BE2C (cell line): ENCODE data around the gene THRAP3.

ENCODE experiments used
- DNase-seq: peaks from one replicate; pipeline ENCODE4 v3.0.0-alpha.2; 2020
- H3K27me3 ChIP-seq: fragments of 250-450 bp; sonication (Bioruptor Pico); 2 replicates; pipeline ENCODE4 v1.5.1; 2020; ENCODE audit warnings: mild to moderate bottlenecking
- H3K36me3 ChIP-seq: fragments of 250-450 bp; sonication (Bioruptor Pico); 2 replicates; pipeline ENCODE4 v1.5.1; 2020; ENCODE audit warnings: mild to moderate bottlenecking
- H3K4me1 ChIP-seq: fragments of 250-450 bp; sonication (Bioruptor Pico); 2 replicates; pipeline ENCODE4 v1.5.1; 2020
- H3K4me3 ChIP-seq: 2 replicates; pipeline ENCODE4 v1.5.1; 2011; ENCODE audit warnings: low read depth, low read length
- H3K9me3 ChIP-seq: fragments of 250-450 bp; sonication (Bioruptor Pico); 2 replicates; pipeline ENCODE4 v1.5.1; 2020
- TF ChIP-seq, protein P1 (sequence below): IDR thresholded peaks from 2 replicates; pipeline ENCODE4 v1.5.1; 2012; ENCODE audit warnings: mild to moderate bottlenecking, low read depth, low read length

The THRAP3 gene

DNA sequence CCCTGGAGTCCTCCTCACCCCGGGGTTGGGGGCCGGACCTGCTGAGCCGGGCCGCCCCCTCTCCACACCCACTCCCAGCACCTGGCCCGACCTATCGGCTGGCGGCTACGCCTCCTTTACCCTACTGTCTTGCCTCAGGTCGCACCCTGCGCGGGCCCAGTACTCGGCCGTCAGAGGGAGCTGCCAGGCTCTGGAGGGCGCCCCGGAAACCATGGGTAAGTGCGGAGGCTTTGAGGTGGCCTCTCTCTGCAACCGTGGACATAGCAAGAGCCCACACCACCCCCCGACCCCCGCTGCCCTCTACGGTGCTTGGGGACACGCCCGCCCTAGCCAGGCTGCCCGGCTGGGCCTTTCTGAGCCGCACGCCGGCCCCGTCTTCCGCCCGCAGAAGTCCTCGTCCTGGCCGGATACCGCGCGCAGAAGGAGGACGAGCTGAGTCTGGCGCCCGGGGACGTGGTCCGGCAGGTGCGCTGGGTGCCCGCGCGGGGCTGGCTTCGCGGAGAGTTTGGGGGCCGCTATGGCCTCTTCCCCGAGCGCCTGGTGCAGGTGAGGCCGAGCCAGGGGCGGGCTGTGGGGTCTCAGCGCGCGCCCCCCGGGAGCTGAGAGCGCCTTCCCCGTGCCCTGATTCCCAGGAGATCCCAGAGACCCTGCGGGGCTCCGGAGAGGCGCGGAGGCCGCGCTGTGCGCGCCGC lies 82.1 kb downstream of the THRAP3 start, which contains the start of gene SH3D21:
TSS of gene SH3D21 (plus strand) at position 159 of the 692 bp plus-strand sequence. CDS start at position 212, 53 bp downstream.
- H3K9me3 ChIP-seq: no peaks in the 10 kb centered on the region
- peak; percentile 15 for DNase-seq
- H3K36me3 ChIP-seq: peaks cover 14% of the 10 kb centered on the region
- TF ChIP-seq, protein P1, sequence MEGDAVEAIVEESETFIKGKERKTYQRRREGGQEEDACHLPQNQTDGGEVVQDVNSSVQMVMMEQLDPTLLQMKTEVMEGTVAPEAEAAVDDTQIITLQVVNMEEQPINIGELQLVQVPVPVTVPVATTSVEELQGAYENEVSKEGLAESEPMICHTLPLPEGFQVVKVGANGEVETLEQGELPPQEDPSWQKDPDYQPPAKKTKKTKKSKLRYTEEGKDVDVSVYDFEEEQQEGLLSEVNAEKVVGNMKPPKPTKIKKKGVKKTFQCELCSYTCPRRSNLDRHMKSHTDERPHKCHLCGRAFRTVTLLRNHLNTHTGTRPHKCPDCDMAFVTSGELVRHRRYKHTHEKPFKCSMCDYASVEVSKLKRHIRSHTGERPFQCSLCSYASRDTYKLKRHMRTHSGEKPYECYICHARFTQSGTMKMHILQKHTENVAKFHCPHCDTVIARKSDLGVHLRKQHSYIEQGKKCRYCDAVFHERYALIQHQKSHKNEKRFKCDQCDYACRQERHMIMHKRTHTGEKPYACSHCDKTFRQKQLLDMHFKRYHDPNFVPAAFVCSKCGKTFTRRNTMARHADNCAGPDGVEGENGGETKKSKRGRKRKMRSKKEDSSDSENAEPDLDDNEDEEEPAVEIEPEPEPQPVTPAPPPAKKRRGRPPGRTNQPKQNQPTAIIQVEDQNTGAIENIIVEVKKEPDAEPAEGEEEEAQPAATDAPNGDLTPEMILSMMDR: no peak
- peak within 1 kb of the TSS; percentile 74 for H3K4me3 ChIP-seq
- H3K4me1 ChIP-seq: no peaks in the 10 kb centered on the region
- no peaks in the 10 kb centered on the region for H3K27me3 ChIP-seq

DNA sequence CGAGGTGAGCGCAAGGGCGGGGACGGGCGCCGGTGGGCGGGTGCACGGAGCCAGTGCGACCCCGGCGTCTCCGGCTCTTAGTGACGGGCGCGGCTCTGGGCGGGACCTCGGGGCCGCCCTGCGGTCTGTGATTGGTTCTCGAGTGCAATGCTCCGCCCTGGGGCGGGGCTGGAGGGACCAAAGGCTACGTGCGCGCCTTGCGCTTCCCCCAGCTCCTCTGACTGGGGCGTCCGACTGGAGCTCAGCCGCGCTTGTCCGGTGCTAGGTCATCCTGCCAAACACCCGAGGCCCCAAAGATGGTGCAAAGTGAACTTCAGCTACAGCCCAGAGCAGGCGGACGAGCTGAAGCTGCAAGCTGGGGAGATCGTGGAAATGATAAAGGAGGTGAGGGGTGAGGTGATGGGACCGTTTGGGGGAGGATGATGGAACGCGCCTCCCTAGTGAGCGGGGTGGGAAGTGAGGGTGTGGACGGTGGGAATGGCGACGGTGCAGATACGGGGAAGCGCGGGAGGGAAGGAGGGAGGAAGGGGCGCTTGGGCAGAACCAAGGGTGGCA lies 82.7 kb downstream of the THRAP3 start:
- Histone ChIP-seq H3K36me3 (peaks cover 8% of the 10 kb centered on the region), H3K4me3 (peak overlapping the region; percentile 74), H3K27me3 (no peaks in the 10 kb centered on the region), H3K9me3 (no peaks in the 10 kb centered on the region), H3K4me1 (no peaks in the 10 kb centered on the region)
- TF ChIP-seq, protein P1: no peak
- peak; percentile 90 for DNase-seq

DNA sequence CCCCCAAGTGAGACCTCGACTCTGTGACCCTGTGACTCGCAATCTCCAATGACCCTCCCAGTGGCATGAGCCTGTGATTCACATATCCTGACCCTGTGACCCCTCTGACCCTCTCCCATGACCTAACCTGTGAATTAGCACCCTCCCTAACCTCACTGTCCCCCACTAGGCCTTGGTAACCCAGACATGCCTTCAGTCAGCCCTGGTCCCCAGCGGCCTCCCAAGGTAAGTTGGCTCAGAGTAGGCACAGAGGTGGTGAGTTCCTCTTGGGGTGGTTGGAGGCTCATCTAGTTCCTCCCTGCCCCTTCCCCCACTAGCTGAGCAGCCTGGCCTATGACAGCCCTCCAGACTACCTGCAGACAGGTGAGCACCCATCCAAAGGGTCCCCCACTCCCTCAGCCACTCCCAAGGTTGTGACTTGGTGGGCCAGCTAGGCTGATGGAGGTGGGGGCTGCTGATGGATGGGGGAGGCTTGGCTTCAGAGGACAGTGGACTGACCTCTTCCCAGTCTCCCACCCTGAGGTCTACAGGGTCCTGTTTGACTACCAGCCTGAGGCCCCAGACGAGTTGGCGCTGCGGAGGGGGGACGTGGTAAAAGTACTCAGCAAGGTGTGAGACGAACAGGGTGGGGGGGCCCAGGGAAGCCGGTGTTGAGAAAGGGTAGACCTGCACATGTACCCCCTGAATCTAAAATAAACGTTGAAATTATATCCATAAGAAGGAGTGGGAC lies 83.5 kb downstream of the THRAP3 start:
- no peak for DNase-seq
- peaks cover under 1% of the 10 kb centered on the region; the same call in 1 of the 2 replicates for H3K36me3 ChIP-seq
- TF ChIP-seq, protein P1: no peak
- peak overlapping the region; percentile 74 for H3K4me3 ChIP-seq
- H3K4me1 ChIP-seq: no peaks in the 10 kb centered on the region
- no peaks in the 10 kb centered on the region for H3K27me3 ChIP-seq
- no peaks in the 10 kb centered on the region for H3K9me3 ChIP-seq

DNA sequence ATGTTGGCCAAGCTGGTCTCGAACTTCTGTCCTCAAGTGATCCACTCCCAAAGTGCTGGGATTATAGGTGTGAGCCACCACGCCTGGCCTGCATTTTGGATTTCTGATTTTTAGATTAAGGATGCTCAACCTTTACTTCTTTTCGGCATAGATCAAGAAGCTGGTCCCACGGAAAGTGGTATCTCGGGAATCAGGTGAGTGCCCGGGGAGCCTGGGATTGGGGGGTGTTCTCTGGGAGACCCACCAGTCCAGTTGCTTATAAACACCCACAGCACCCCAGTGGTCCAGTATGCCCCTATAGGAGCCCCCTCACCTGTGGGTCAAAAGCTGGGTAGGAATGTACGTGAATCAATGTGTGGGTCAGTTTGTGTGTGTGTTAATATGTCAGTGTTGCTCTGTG lies 85.2 kb downstream of the THRAP3 start:
- no peaks in the 10 kb centered on the region for H3K36me3 ChIP-seq
- no peak overlapping the region for H3K4me3 ChIP-seq
- H3K4me1 ChIP-seq: no peaks in the 10 kb centered on the region
- no peaks in the 10 kb centered on the region for H3K9me3 ChIP-seq
- no peaks in the 10 kb centered on the region for H3K27me3 ChIP-seq
- TF ChIP-seq, protein P1: no peak
- no peak for DNase-seq

DNA sequence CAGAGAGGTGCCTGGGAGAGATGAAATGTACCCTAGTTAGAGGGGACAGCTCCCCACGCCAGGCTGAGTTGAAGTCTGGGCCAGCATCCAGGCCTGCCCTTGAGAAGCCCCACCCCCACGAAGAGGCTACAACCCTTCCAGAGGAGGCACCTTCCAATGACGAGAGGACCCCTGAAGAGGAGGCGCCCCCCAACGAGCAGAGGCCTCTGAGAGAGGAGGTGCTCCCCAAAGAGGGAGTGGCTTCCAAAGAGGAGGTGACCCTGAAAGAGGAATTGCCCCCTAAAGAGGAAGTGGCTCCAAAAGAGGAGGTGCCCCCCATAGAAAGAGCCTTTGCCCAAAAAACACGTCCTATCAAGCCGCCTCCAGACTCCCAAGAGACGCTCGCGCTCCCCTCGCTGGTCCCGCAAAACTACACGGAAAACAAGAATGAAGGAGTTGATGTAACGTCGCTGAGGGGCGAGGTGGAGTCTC lies 96.1 kb downstream of the THRAP3 start:
- TF ChIP-seq, protein P1: no peak
- Histone ChIP-seq H3K4me1 (no peaks in the 10 kb centered on the region), H3K4me3 (no peak overlapping the region), H3K9me3 (no peaks in the 10 kb centered on the region), H3K36me3 (no peaks in the 10 kb centered on the region), H3K27me3 (no peaks in the 10 kb centered on the region)
- DNase-seq: no peak
